ENCODE data around the gene SMIM41.

Gene SMIM41

GRCh38 chr12:52036587-52037171 is 42.8 kb upstream of the SMIM41 start:
- H3K4me3 ChIP-seq (ENCODE audit: low read length) = peak overlapping the region; percentile 42
- DNase-seq (ENCODE audit: low read depth) = no peak
- TF ChIP-seq CTCF (conservative IDR thresholded peaks at IDR 0.05; ENCODE audit: low read depth, low read length) = no peak

DNA sequence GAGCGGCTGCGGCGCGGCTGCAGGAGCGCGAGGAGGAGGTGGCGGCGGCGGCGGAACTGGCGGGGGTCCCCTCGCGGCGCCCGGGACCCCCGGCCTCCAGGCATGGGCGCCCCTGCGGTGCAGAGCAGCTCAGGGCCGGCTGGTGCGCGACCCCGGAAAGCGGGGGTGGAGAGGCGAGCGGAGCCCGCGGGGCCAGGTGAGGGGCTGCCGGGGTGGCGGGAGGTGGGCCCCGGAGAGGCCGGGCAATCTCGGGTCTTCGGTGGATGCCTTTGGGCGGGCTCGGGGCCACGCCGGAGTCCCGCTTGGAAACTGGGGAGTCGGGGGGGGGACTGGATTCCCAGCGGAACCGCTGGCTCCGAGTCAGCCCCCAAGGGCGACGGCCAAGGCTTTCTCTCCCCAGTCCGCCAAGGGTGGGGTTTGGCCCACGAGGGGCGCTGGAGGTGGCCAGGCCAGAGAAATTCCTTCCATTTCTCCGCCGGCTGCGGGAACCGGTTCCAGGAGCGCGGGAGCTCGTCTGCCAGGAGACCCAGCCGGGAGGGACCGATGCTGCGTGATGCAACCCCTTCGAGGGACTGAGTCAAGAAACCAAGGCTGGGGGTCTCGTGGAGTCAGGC is 42.1 kb upstream of the SMIM41 start:
- DNase-seq (ENCODE audit: low read depth) = no peak
- H3K4me3 ChIP-seq (ENCODE audit: low read length) = peak overlapping the region; percentile 76
- TF ChIP-seq CTCF (conservative IDR thresholded peaks at IDR 0.05; ENCODE audit: low read depth, low read length) = peak; percentile 13

GRCh38 chr12:52038447-52038846 is 41.1 kb upstream of the SMIM41 start:
- peak overlapping the region; percentile 32 for H3K4me3 ChIP-seq (ENCODE audit: low read length)
- peak; percentile 69 for DNase-seq (ENCODE audit: low read depth)
- peak; percentile 2 for TF ChIP-seq CTCF (conservative IDR thresholded peaks at IDR 0.05; ENCODE audit: low read depth, low read length)

- no peak overlapping the region for H3K4me3 ChIP-seq (ENCODE audit: low read length)
- no peak for TF ChIP-seq CTCF (conservative IDR thresholded peaks at IDR 0.05; ENCODE audit: low read depth, low read length)
- DNase-seq (ENCODE audit: low read depth) = no peak
Measured at GRCh38 chr12:52041035-52041434, 38.5 kb upstream of the SMIM41 start.

DNA sequence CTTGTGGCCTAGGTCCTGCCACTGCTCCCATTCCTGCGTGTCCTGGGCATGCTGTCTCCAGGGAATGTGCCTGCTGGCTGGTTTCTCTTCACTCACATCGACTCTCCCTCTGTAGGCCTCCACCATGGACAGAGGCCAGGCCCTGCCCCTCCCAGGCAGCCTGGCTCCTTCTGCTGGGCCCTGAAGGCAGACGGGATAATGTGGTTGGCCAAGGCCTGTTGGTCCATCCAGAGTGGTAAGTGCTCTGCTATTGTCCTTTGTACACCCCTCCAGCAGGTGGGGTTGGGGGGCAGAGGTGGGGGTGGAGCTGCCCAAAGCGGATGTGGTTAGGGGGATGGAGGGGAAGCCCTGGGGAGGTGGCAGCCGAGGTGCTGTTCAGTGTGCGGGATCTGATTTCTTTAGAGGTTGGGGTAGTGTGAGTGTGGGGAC is 37.8 kb upstream of the SMIM41 start:
- no peak for DNase-seq (ENCODE audit: low read depth)
- H3K4me3 ChIP-seq (ENCODE audit: low read length) = no peak overlapping the region
- TF ChIP-seq CTCF (conservative IDR thresholded peaks at IDR 0.05; ENCODE audit: low read depth, low read length) = no peak

DNA sequence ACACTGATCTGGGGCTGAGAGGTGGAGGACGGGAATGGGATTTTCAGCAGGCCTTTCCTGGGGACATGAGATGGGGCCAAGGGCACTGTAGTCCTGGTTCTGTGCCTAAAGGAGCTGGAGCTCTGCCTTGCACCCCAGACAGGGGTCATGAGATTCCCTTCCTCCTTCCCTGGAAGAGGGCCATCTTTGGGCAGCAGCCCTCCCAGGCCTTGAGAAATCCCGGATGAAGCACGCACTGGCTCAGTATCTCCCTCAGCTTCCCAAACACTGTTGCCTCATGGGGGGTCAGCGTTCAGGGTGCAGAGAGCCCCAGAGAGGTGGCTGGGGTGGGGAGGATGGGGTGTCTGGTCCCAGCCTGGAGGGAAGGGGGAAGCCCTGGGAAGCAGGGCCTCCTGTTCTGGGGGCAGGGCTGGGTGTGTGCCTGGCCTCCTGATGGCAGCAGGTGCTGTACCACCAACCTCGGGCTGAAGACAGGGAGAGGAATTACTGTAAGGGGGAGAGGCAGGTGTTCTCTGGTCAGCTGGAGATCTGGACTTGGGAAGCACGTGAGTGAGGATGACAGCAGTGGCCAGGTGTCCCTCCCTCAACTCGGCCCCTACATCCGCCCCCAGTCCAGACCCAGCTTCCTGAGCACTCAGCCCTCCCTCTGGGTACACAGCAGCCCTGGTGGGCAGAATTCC is 36.7 kb upstream of the SMIM41 start:
- TF ChIP-seq CTCF (conservative IDR thresholded peaks at IDR 0.05; ENCODE audit: low read depth, low read length) = no peak
- no peak for DNase-seq (ENCODE audit: low read depth)

More for the DNA sequence above, 36.7 kb upstream of the SMIM41 start:
- no peak overlapping the region for H3K4me3 ChIP-seq (ENCODE audit: low read length)

Data from retinal pigment epithelial cell (primary cell).